Measurements from ENCODE around the gene ADRA1B.

ADRA1B gene

GRCh38 chr5:159915904-159916840, at the start of gene ADRA1B:
ADRA1B (plus strand) TSS chr5:159916482; CDS start chr5:159916906, 424 bp downstream.
- DNase-seq (ENCODE audit: low read depth, low spot score), result no peak

DNA sequence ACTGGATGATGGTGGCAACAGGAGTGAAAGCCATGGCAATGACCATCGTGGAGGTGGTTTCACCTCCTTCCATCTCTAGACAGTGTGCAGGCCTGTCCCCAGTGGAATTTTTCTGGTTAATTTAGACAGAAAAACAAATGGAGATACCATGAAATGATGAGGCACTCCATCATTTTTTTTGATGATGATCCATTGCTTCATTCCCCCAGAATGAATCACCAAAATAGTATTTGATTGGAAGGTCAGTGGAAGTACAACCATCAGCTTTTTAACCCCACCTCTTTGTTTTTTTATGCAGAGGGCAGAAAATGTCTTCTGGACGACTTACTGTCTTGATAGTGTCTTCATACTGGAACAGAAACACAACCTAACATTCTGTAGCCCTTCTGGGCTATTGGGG, 42.6 kb upstream of the ADRA1B start:
- DNase-seq (ENCODE audit: low read depth, low spot score), result no peak

DNA sequence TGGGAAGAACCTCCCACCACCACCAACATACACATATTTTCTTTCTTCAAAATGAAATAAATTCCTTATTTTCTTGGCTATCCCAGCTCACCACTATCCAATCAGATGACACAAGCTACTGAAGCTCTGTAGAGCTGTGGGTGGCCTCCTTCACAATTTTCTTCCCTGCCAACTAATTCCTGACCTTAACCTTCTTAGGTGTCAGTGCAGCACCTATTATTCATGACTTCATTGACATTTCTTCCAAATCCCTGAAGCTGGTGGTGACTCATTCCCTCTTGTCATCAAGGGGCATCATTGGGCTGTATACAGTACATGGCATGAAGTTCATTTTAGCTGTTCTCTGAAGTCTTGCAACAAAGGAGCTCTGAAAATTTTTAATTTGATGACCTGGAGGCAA, 42.0 kb upstream of the ADRA1B start:
- no peak for DNase-seq (ENCODE audit: low read depth, low spot score)

DNA sequence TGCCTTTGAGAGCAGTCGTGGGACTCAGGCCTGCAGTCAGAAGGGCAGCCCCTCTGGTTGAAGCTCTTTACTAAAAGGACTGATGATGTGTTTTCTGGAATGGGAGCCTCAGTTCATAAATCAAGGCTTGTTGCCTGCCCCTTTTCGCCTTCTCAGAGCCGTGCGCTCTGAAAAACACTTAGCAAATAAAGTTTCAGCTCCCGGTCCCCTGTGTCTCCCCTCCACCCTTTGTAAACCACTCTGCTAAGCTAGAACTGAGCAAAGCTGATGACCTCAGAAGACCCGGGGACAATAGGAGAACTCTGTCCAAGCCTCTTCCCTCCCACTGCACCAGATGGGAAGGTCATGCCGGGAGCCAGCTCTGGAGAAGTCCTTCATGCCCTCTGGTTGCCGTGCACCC, 39.3 kb upstream of the ADRA1B start:
- DNase-seq (ENCODE audit: low read depth, low spot score), result no peak

- DNase-seq (ENCODE audit: low read depth, low spot score), result no peak
Observed at GRCh38 chr5:159877894-159878448, 38.3 kb upstream of the ADRA1B start.

GRCh38 chr5:159878988-159879471, 37.3 kb upstream of the ADRA1B start:
- DNase-seq (ENCODE audit: low read depth, low spot score), result no peak

- no peak for DNase-seq (ENCODE audit: low read depth, low spot score)
Observed at GRCh38 chr5:159880676-159881075, 35.6 kb upstream of the ADRA1B start.

- DNase-seq (ENCODE audit: low read depth, low spot score), result no peak
Observed at GRCh38 chr5:159881967-159882366, 34.3 kb upstream of the ADRA1B start.

DNA sequence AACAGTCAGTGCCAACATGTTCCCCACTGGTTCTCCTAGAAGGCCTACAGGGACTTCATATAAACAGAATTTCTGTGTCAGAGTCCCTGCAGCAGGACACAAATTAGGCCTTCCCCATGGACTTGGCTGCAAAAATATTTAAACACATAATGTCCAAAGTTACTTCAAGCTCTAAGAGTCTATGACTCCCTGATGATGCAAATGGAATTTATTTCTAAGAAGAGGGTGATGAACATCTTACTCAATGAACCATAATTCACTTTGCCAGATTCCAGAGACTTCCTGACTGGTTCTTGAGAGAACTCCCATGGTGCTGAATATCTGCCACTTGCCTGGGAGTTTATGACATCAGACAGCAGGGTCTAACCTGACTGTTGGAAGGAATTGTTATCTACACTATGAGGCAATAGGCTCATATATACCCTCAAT, 32.7 kb upstream of the ADRA1B start:
- no peak for DNase-seq (ENCODE audit: low read depth, low spot score)

- no peak for DNase-seq (ENCODE audit: low read depth, low spot score)
Observed at GRCh38 chr5:159884917-159885620, 31.2 kb upstream of the ADRA1B start.

- DNase-seq (ENCODE audit: low read depth, low spot score), result no peak
Observed at GRCh38 chr5:159886296-159886695, 30.0 kb upstream of the ADRA1B start.

DNA sequence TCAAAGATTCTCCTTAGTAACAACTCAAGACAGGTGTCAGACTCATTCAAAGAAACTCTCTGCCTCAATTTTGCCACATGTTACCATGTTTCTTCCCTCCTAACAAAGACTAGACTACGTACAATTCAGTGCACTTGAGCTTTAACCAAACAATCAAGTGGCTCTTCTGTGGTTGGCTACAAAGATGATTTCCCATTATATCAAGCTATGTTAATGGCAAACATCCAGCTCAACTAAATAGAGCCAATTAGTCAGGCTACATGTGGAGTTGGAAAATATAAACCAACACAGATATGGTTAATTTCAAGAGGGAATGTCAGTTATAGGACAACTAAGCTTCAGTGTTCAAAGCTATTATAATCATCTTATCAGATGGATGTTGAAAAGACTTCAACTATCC, 29.2 kb upstream of the ADRA1B start:
- DNase-seq (ENCODE audit: low read depth, low spot score), result no peak

DNA sequence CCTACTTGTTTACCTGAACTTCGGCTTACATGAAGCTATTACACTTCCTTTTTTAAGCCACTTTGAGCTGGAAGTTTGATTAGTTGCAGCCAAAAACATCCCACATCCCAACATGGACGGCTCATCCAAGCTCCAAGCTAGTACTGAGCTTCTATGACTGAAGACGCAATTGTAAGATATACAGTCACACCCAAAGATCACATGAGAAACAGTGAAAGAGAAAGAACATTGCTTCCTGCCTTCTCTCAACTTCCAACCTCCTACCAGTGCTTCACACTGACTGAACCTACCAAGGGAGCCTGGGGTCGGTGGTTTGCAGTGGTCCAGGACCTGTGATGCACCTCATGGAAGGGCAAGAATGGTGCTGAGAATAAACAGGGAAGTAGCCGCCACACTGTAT, 27.4 kb upstream of the ADRA1B start:
- no peak for DNase-seq (ENCODE audit: low read depth, low spot score)

DNA sequence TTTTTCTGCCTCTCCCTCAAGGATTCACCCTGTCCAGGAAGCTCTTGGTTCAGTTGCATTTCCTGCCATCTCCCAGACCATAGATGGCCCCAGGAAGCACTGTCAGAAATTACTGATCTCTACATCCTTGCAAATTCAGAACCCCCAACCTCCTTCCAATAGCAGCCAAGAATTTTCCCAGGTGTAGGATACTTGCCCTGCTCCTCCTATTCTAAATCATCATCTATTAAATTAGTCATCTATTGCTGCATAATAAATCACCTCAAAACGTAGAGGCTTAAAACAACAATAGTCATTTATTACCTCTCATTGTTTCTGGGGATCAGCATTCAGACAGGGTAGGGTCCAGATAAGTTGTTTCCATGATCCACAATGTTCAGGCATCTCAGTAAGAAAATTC, 26.1 kb upstream of the ADRA1B start:
- DNase-seq (ENCODE audit: low read depth, low spot score), result no peak

DNA sequence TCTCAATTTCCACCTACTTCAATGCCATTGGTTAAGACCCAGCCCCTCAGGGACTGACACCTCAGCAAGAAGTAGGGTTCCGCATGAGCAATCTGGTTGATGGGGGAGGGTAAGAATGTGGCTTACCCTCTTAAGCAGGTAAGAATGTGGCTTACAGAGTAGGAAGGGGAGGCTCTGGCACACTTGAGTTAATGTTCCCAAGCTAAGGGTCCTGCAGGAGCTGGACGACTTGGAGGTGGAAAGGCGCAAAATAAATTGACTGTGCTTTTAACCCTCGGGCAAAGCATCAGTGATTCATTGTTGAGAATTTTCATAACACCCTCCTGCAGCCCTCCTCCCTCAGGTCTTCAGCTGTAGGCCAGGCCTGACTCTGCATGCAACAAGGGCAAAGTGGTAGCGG, 24.9 kb upstream of the ADRA1B start:
- DNase-seq (ENCODE audit: low read depth, low spot score), result no peak

DNA sequence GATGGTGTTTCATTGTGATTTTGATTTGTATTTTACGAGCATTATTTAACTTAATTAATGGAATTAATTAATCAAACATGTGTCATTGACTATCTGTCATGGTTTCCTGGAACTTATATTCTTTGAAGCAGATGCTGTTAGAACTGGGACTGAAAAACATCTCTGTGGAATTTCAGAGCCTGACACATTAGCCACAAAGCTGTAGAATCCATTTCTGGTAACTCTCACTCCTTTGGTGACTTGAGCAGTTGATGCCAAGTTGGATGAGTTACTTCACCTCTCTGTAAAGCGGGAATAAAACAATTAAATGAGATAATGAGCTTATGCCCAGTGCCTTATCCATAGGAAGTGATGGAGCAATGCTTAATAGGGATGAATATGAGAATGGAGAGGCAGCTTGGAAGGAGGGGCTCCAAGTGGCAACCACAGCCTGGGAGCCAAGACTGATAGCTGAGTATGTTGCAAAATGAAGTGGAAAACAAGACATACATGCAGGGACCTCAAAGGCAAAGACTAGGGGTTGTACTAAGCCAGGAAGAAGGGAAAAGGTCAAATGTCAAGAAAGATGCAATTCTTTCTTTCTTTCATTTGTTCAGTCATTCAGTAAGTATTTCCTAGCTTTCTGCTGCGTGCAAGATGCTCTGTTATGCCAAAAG, 23.1 kb upstream of the ADRA1B start:
- no peak for DNase-seq (ENCODE audit: low read depth, low spot score)

GRCh38 chr5:159894149-159894720, 22.0 kb upstream of the ADRA1B start:
- no peak for DNase-seq (ENCODE audit: low read depth, low spot score)

- DNase-seq (ENCODE audit: low read depth, low spot score), result no peak
Observed at GRCh38 chr5:159897786-159898393, 18.4 kb upstream of the ADRA1B start.

- no peak for DNase-seq (ENCODE audit: low read depth, low spot score)
Observed at GRCh38 chr5:159899067-159900049, 16.9 kb upstream of the ADRA1B start.

- DNase-seq (ENCODE audit: low read depth, low spot score), result no peak
Observed at GRCh38 chr5:159901308-159901707, 15.0 kb upstream of the ADRA1B start.

Measured in activated CD4-positive, CD25-positive, alpha-beta regulatory T cell treated with anti-CD3 and anti-CD28 coated beads, Interleukin-2, amount 50 U/mL, for 16 hours (primary cell).